ENCODE data around the gene TRIM9. TPM values are rescaled to one million over a fixed set of nuclear protein-coding genes. Genes with fewer than 3 reads are reported as not detected.

Gene TRIM9
- total RNA-seq, 1 donor from 2014 or later: 1.3 TPM

DNA sequence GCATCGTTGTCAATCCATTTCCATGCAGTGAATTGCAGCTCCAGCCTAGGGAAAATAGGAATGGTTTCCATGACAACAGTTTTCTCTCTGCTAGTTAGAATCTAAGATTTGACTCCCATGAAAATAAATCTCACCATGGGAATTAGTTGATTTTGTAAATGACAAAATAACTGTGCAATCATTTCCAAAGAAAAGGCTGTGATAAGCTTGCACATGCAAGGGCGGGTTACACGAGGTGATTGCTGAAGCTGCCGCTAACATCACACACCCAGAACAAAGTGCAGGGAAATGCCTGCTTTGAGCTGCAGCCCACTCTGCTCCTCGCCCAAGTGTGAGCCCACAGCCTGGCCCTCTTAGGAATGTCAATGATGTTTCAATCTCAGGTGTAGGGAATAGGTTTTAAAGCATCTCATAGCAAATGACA, 53.8 kb downstream of the TRIM9 start:
- Mint-ChIP-seq H3K27ac (no peak overlapping the region), H3K27me3 (ENCODE audit: insufficient read depth, low read depth) (peaks cover 2% of the 10 kb centered on the region), H3K4me1 (peaks cover 30% of the 10 kb centered on the region), H3K4me3 (no peak overlapping the region), H3K9me3 (no peaks in the 10 kb centered on the region), H3K36me3 (no peaks in the 10 kb centered on the region)
- no peak for DNase-seq (ENCODE audit: low spot score)
- H3K4me1 ChIP-seq: peaks cover 3% of the 10 kb centered on the region
- H3K27me3 ChIP-seq: no peaks in the 10 kb centered on the region
- H3F3A ChIP-seq (ENCODE audit: low read depth): no peaks in the 10 kb centered on the region
- no peak overlapping the region for H3K4me2 ChIP-seq
- H3K4me3 ChIP-seq: no peak overlapping the region
- no peaks in the 10 kb centered on the region for H3K9me3 ChIP-seq (ENCODE audit: low read depth)
- no peak overlapping the region for H3K27ac ChIP-seq
- TF ChIP-seq EZH2 (IDR thresholded peaks at IDR 0.05) (no peak), EZH2phosphoT487 (IDR thresholded peaks at IDR 0.05) (no peak)
- TF ChIP-seq, protein P1, sequence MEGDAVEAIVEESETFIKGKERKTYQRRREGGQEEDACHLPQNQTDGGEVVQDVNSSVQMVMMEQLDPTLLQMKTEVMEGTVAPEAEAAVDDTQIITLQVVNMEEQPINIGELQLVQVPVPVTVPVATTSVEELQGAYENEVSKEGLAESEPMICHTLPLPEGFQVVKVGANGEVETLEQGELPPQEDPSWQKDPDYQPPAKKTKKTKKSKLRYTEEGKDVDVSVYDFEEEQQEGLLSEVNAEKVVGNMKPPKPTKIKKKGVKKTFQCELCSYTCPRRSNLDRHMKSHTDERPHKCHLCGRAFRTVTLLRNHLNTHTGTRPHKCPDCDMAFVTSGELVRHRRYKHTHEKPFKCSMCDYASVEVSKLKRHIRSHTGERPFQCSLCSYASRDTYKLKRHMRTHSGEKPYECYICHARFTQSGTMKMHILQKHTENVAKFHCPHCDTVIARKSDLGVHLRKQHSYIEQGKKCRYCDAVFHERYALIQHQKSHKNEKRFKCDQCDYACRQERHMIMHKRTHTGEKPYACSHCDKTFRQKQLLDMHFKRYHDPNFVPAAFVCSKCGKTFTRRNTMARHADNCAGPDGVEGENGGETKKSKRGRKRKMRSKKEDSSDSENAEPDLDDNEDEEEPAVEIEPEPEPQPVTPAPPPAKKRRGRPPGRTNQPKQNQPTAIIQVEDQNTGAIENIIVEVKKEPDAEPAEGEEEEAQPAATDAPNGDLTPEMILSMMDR (IDR thresholded peaks at IDR 0.05): no peak
- H2AFZ ChIP-seq (replicated peaks): no peak overlapping the region
- H4K20me1 ChIP-seq (ENCODE audit: low read depth): no peaks in the 10 kb centered on the region
- no peaks in the 10 kb centered on the region for H3K36me3 ChIP-seq
- H3K9ac ChIP-seq: no peak overlapping the region
- no peaks in the 10 kb centered on the region for H3K79me2 ChIP-seq (ENCODE audit: low read depth)

DNA sequence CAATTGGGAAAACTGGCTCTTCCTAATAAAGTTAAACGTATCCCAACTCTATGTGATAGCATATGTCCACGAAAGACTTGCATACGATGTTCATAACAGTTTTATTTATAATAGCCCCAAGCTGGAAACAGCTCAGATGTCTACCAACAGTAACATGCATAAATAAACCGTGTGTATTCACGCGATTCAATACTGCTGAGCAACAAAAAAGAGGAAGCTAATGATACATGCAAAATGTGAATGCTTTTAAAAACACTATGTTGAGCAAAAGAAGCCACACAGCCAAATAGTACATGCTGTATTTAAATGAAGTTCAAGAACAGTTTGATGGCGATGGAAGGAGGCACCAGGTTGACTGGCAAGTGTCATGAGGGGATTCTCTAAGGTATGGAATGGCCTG, 55.7 kb downstream of the TRIM9 start:
- Histone ChIP-seq H3K79me2 (ENCODE audit: low read depth) (no peaks in the 10 kb centered on the region), H3K27ac (no peak overlapping the region), H4K20me1 (ENCODE audit: low read depth) (no peaks in the 10 kb centered on the region), H3K4me1 (peaks cover 3% of the 10 kb centered on the region), H3K36me3 (no peaks in the 10 kb centered on the region), H2AFZ (replicated peaks) (no peak overlapping the region), H3K4me2 (no peak overlapping the region), H3K4me3 (no peak overlapping the region), H3F3A (ENCODE audit: low read depth) (no peaks in the 10 kb centered on the region), H3K9me3 (ENCODE audit: low read depth) (no peaks in the 10 kb centered on the region), H3K9ac (no peak overlapping the region), H3K27me3 (no peaks in the 10 kb centered on the region)
- Mint-ChIP-seq H3K27me3 (ENCODE audit: insufficient read depth, low read depth) (peaks cover 2% of the 10 kb centered on the region), H3K4me3 (no peak overlapping the region), H3K27ac (no peak overlapping the region), H3K36me3 (peaks cover 2% of the 10 kb centered on the region), H3K9me3 (peaks cover 3% of the 10 kb centered on the region), H3K4me1 (peaks cover 32% of the 10 kb centered on the region)
- DNase-seq (ENCODE audit: low spot score): no peak
- TF ChIP-seq, protein P1 (IDR thresholded peaks at IDR 0.05): no peak
- TF ChIP-seq EZH2 (IDR thresholded peaks at IDR 0.05) (no peak), EZH2phosphoT487 (IDR thresholded peaks at IDR 0.05) (no peak)

DNA sequence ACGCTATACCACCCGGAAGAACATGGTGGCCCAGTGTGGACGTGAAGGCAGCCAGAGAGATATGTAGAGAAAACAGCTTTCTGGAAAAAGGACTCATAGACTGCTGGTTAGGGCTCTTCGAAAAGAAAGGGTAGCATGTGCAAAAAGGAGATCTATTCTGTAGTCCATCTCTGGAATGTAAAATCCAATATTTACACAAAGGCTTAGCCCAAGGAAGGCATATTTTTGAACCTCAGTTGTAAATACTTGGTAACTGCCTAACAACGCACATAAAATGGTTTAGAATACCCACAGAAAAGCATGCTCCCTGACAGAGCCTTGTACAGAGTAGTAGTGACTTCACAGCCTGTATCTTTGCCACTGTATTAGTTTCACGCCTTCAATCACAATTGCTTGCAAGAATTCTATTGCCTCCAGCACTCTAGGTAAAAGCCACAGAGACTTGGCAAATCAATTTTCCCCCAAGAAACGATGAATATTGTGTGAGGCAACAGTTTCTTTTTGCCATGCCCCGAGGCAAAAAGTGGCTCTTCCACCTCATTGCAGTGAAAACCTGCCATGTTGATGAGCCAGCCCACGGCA, 59.2 kb downstream of the TRIM9 start:
- Histone ChIP-seq H3K79me2 (ENCODE audit: low read depth) (no peaks in the 10 kb centered on the region), H3K4me3 (no peak overlapping the region), H3K36me3 (no peaks in the 10 kb centered on the region), H3K27me3 (no peaks in the 10 kb centered on the region), H3K27ac (no peak overlapping the region), H3K4me2 (no peak overlapping the region), H4K20me1 (ENCODE audit: low read depth) (no peaks in the 10 kb centered on the region), H3K4me1 (no peaks in the 10 kb centered on the region), H3F3A (ENCODE audit: low read depth) (no peaks in the 10 kb centered on the region), H2AFZ (replicated peaks) (no peak overlapping the region), H3K9me3 (ENCODE audit: low read depth) (no peaks in the 10 kb centered on the region), H3K9ac (no peak overlapping the region)
- Mint-ChIP-seq H3K4me1 (peaks cover 12% of the 10 kb centered on the region), H3K27ac (no peak overlapping the region), H3K36me3 (peaks cover 2% of the 10 kb centered on the region), H3K4me3 (no peak overlapping the region), H3K27me3 (ENCODE audit: insufficient read depth, low read depth) (peaks cover 2% of the 10 kb centered on the region), H3K9me3 (peaks cover 3% of the 10 kb centered on the region)
- TF ChIP-seq, protein P1 (IDR thresholded peaks at IDR 0.05): no peak
- TF ChIP-seq EZH2phosphoT487 (IDR thresholded peaks at IDR 0.05) (no peak), EZH2 (IDR thresholded peaks at IDR 0.05) (no peak)
- DNase-seq (ENCODE audit: low spot score): no peak

All from neural progenitor cell (in vitro differentiated cells).